ENCODE data around the gene FCN2. TPM values are rescaled to one million over a fixed set of nuclear protein-coding genes. Genes with fewer than 3 reads are reported as not detected.
A peak's percentile ranks its signal among the peaks of the same experiment; 100 is the strongest.

FCN2 gene
- total RNA-seq, 1 donor from 2014 or later = not detected

- DNase-seq (ENCODE audit: low spot score in 2 of 2) (no peak), FAIRE-seq (no peak)
Observed at GRCh38 chr9:134886413-134886913, 5.9 kb downstream of the FCN2 start.

GRCh38 chr9:134887219-134887618 is 6.6 kb downstream of the FCN2 start:
- no peak for DNase-seq (ENCODE audit: low spot score in 2 of 2)
- no peak for FAIRE-seq

- DNase-seq (ENCODE audit: low spot score in 2 of 2) (no peak), FAIRE-seq (no peak)
Observed at GRCh38 chr9:134887686-134888602, 7.3 kb downstream of the FCN2 start.

- no peak for DNase-seq (ENCODE audit: low spot score in 2 of 2)
- no peak for FAIRE-seq
Observed at GRCh38 chr9:134888603-134889190, 8.1 kb downstream of the FCN2 start.

DNA sequence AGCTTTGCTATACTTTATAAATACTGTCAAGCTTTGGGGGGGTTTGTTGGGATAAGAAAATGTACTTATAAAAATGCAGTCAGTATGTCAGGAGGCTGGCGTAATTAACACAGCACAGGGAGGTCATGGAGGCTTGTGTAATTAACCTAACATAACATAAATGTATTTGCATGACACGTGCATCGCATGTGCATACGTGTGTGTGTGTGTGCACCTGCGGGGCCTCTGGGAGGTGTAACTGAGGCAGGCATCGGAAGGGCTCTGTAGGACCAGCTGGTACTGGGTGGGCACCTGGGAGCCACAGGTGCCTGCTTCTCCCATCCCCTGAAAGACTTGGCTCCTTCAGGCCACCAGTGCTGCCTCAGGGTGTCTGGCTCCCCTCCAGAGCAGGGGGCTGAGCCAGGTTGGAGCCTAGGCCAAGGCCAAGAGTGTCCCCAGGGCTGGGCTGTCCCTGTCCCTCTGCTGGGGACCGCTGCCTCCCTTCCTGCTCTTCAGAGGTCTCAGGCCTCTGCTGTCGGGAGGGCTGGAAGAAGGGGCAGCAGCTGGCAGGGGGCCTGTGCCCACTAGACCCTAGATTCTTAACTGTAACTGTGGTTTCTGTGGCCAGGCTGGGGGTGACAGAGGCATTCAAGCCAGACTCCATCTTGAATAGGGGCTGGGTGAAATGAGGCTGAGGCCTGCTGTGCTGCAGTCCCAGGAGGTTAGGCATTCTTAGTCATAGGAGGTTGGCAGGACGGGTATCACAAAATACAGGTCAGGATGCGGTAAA is 9.0 kb downstream of the FCN2 start:
- DNase-seq (ENCODE audit: low spot score in 2 of 2) (no peak), FAIRE-seq (no peak)

DNA sequence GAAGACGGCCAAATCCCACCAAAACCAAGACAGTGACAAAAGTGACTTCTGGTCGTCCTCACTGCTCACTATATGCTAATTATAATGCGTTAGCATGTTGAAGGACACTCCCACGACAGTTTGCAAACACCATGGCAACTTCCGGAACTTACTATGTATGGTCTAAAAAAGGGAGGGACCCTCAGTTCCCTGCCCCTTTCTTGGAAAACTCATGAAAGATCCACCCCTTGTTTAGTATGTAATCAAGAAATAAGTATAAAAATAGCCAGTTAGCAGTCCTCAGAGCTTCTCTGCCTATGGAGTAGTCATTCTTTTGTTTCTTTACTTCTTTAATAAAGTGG is 9.5 kb downstream of the FCN2 start:
- DNase-seq (ENCODE audit: low spot score in 2 of 2) = no peak
- FAIRE-seq = no peak

GRCh38 chr9:134891053-134891452 is 10.4 kb downstream of the FCN2 start:
- DNase-seq (ENCODE audit: low spot score in 2 of 2) (no peak), FAIRE-seq (no peak)

- FAIRE-seq = no peak
- no peak for DNase-seq (ENCODE audit: low spot score in 2 of 2)
Observed at GRCh38 chr9:134891713-134892112, 11.1 kb downstream of the FCN2 start.

DNA sequence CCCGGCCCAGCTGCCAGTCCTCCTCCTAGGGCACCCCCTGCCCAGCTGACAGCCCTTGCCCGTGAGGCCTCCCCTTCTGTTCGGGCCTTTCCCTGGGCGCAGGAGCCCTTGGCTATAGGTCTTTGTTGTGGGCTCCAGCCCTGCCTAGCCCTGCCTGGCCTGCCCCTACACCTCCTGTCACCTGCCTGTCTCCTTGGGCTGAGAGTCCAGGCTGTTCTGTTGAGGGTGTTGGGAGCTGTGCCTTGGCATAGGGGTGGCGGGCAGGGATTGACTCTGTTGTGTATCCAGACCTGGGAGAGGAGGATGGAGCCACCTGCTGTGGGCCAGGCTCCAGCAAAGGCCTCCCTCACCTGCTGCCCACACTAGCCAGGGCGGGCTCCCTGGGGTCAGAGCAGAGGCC is 11.6 kb downstream of the FCN2 start:
- DNase-seq (ENCODE audit: low spot score in 2 of 2) = no peak
- FAIRE-seq = no peak

DNA sequence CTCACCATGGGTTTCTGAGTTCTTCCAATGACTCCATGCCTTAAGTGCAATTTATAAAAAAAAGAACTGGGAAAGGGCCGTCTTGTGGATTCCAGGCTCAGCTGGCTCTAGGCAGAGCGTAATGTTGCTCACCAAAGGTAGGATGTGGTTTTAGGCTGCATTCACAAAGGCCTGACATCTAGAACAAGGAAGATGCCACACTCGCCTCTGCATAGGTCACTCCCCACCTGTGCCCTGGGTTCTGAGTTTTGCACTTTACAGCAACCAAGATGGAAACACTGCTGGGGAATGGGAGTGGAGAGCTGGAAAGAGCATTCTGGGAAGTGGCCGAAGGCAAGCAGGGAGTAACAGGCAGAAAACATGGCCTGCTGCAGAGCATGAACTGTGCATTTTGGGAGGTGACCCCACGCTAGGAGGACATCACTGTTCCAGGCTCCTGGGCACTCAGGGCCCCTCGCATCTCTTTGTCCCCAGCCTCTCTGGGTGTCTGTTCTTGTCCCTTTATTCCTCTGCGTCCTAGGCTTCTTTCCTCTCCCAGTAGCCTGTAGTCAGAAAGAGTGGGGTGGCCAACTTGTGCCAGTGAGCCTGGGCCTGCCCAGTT is 12.3 kb downstream of the FCN2 start:
- FAIRE-seq = no peak
- DNase-seq (ENCODE audit: low spot score in 2 of 2) = no peak

- DNase-seq (ENCODE audit: low spot score in 2 of 2) (no peak), FAIRE-seq (no peak)
Observed at GRCh38 chr9:134894136-134894860, 13.7 kb downstream of the FCN2 start.

DNA sequence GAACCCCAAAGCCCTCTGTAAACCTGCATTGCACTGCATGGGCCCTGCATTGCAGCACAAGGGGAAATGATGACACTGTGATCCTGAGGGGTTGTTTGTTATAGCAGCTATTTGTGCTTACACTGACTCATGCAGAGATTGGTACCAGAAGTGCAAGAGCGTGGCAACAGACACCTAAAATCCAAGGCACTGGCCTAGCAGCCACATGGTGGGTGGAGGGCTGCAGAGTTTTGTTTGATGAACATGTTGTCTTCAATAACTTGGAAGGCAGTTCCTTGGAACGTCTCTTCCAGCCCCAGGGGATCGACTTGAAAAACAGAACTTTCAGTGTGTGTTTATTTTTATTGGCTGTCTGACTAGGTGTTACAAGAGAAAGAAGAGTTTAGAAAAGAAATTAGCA is 14.5 kb downstream of the FCN2 start:
- FAIRE-seq (no peak), DNase-seq (ENCODE audit: low spot score in 2 of 2) (no peak)

DNA sequence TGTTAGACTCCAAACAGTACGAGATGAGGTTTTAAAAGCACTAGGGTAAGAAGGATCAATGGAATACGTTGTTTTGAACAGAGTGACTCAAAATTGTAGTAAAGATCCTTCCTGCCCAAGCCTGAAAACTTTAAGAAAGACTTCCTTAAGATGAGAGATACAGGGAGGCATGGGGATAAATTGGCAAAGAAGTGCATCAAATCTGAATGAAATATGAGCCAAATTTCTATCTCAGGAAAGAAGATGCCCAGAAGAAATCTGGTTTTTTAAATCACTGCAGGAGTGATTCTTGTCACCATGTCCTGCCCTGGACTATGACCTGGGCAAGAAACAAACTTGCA is 14.9 kb downstream of the FCN2 start:
- DNase-seq (ENCODE audit: low spot score in 2 of 2) = no peak

DNA sequence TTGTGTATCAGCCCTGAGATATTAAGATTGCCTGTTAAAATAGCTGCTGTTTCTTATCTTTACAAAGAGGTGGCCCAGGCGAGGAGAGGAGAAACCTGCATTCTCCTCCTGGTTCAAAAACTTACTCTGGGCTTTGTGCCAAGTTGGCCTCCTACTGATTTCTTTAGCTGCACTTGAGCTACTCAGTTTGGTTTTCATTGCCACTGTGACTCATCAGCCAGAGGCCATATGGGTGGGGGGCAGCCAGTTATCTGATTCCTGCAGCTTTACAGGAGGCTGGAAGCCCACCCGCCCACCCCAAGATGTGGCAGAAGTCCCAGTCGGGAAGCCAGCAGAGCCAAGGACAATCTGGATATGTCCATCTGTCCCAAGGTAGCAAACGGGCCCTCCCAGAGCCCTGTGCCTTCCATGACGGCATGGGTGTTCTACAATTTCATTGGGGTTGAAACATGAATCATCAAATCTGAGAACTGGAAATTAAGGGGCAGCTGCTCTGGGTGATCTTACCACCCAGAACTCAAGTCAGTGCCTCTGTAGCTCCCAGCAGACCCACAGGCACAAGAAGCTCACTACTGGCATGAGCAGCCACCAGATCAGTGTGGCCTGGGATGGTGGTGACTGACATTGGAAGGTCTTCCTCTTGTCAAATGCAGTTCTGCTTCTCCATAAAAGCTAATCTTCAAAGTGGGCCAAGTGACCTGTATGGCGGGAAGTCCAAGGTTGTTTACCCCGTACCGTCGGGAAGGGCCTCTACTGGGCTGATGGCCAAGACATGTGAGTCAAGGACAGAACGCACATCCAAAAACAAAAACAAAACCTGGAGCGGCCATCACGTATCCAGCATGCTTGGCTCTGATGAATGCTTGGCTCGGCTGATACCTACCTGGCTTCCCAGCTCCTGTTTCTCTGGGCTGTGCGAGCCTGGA is 15.6 kb downstream of the FCN2 start:
- peak in 1 of 2 donors; percentile 52 for DNase-seq (ENCODE audit: low spot score in 2 of 2)

More for the DNA sequence above, 14.9 kb downstream of the FCN2 start:
- FAIRE-seq = no peak

GRCh38 chr9:134896834-134897583 is 16.4 kb downstream of the FCN2 start:
- DNase-seq (ENCODE audit: low spot score in 2 of 2) = no peak

More for the DNA sequence above, 15.6 kb downstream of the FCN2 start:
- no peak for FAIRE-seq

DNA sequence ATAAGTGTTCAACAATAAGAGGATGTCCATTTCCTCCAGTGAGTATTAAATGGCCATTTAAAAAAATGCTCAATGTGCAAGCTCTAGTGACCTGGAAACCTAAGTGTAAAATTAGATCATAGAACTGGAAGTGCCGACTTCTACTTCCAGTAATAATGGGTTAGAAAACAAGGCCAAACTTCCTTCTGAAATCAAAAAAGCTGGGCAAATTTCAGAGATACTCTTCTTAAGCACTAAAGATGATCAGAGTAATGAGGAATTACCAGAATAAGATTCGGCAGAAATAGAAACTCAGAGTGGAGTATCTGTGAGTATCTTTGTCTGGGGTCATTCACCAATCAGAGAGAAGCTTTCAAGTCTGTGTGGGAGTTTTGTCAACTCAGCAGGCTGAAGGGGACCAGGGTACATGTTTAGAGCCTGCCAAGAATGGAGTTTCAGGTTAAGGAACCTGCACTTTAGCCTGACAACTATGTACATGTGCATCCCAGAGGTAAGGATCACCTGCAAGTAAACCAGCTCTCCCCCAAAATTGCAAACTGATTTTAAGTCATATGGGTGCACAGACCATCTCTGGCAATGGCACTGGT is 17.1 kb downstream of the FCN2 start:
- no peak for FAIRE-seq
- no peak for DNase-seq (ENCODE audit: low spot score in 2 of 2)

More at GRCh38 chr9:134896834-134897583, 16.4 kb downstream of the FCN2 start:
- FAIRE-seq = no peak

DNA sequence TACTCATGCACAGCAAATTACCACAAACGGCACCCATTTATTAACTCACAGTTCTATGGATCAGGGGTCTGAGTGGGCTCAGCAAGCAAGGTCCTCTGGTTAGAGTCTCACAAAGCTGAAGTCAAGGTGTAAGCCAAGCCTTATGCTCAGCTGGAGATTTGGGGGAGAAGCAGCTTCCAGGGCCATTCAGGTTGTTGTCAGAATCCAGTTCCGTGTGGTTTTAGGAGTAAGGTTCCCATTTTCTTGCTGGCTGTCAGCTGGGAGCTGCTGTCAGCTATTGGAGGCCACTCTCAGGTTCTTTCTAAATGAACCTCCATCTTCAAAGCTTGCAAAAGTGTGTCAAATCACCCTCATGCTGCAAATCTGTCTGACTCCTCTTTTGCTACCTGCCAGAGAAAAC is 17.7 kb downstream of the FCN2 start:
- no peak for FAIRE-seq

DNA sequence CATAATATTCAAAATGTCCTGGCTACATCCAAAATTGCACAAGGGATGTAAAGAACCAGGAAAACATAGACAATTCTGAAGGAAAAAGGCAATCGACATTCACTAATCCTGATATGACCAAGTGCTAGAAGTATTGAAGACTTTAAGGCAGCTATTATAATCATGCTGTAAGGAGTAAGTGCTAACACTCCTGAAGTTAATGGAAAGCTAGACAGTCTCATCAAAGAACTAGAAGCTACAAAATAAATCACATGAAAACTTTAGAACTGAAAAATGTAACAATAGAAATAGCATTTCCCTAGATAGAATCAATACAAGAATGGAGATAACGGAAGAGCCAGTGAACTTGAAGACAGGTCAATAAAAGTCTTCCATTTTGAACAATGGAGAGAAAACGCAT is 18.6 kb downstream of the FCN2 start:
- DNase-seq (ENCODE audit: low spot score in 2 of 2) = no peak
- FAIRE-seq = no peak

More for the DNA sequence above, 17.7 kb downstream of the FCN2 start:
- no peak for DNase-seq (ENCODE audit: low spot score in 2 of 2)
